CD4-positive, alpha-beta memory T cell (primary cell): ENCODE data around the gene LHFPL5. TPM values are rescaled to one million over a fixed set of nuclear protein-coding genes. Genes with fewer than 3 reads are reported as not detected.

ENCODE experiments used
- CTCF ChIA-PET: fragments of 350-600 bp; sonication (Branson Sonifier 250); formaldehyde crosslinking; loops from one replicate; lab custom pipeline; 2021; ENCODE audit warnings: inconsistent platforms; ENCODE audit not compliant: partially characterized antibody; lab: Charles Lee
- POLR2A ChIA-PET: fragments of 350-600 bp; sonication (Branson Sonifier 250); formaldehyde crosslinking; loops from one replicate; lab custom pipeline; 2021; ENCODE audit not compliant: partially characterized antibody; lab: Charles Lee
- DNase-seq, 5 donors: peaks; one replicate each; pipeline versions ENCODE4 v3.0.0 to v3.0.0-alpha.2; 2020 to 2022; ENCODE audit warnings: mixed read lengths in 1 of 5
- H3K27ac ChIP-seq: one replicate; pipeline ENCODE4 v1.7.0; 2013; ENCODE audit warnings: low read depth, low read length
- H3K27me3 ChIP-seq: 2 replicates; pipeline ENCODE4 v1.7.0; 2013; ENCODE audit warnings: mild to moderate bottlenecking, low read length, moderate library complexity; ENCODE audit not compliant: insufficient read depth
- H3K36me3 ChIP-seq: 2 replicates; pipeline ENCODE4 v1.7.0; 2013; ENCODE audit warnings: mild to moderate bottlenecking, low read length, moderate library complexity; ENCODE audit not compliant: insufficient read depth
- H3K4me1 ChIP-seq: 2 replicates; pipeline ENCODE4 v1.7.0; 2013; ENCODE audit warnings: mild to moderate bottlenecking, low read length, moderate library complexity; ENCODE audit not compliant: insufficient read depth
- H3K4me3 ChIP-seq, 2 donors: one replicate each; pipeline ENCODE4 v1.7.0; 2013; ENCODE audit warnings: low read length in 2 of 2, mild to moderate bottlenecking in 1 of 2
- H3K9me3 ChIP-seq, 2 donors: one replicate each; pipeline ENCODE4 v1.7.0; 2013; ENCODE audit warnings: low read length in 2 of 2, control low read depth in 1 of 2; ENCODE audit not compliant: control insufficient read depth in 1 of 2
- H3K27ac Mint-ChIP-seq, 7 donors: one replicate each; pipeline ENCODE4 v1.8.0; 2020 to 2021; ENCODE audit warnings: mixed read lengths in 7 of 7, mild to moderate bottlenecking in 6 of 7, inconsistent platforms in 3 of 7, moderate library complexity in 3 of 7
- H3K27me3 Mint-ChIP-seq, 2 donors: one replicate each; pipeline ENCODE4 v1.8.0; 2020 to 2021; ENCODE audit warnings: mixed read lengths in 2 of 2
- H3K36me3 Mint-ChIP-seq, 2 donors: one replicate each; pipeline ENCODE4 v1.8.0; 2020 to 2021; ENCODE audit warnings: mixed read lengths in 2 of 2, inconsistent platforms in 1 of 2, mild to moderate bottlenecking in 1 of 2
- H3K4me1 Mint-ChIP-seq, 4 donors: one replicate each; pipeline ENCODE4 v1.8.0; 2020 to 2021; ENCODE audit warnings: mixed read lengths in 4 of 4, mild to moderate bottlenecking in 1 of 4
- H3K4me3 Mint-ChIP-seq, 8 donors: one replicate each; pipeline ENCODE4 v1.8.0; 2020 to 2021; ENCODE audit warnings: mixed read lengths in 8 of 8, mild to moderate bottlenecking in 7 of 8, moderate library complexity in 6 of 8, inconsistent platforms in 3 of 8
- H3K9me3 Mint-ChIP-seq, 8 donors: one replicate each; pipeline ENCODE4 v1.8.0; 2020 to 2021; ENCODE audit warnings: mixed read lengths in 8 of 8, mild to moderate bottlenecking in 5 of 8, inconsistent platforms in 3 of 8, moderate library complexity in 1 of 8
- intact Hi-C: fragments of 100-400 bp; cut with micrococcal nuclease; formaldehyde crosslinking; loops from one replicate; pipeline ENCODE4 v1.15.1; 2023
- polyA plus RNA-seq, 2 donors: library from polyadenylated mRNA; unstranded; fragments of 300-500 nt; fragmentation: Illumina TruSeq; gene quantifications; one replicate each; pipeline ENCODE4 v1.2.3, GENCODE V29; 2021
- total RNA-seq, 2 experiments: library from RNA; stranded (reverse); gene quantifications; one replicate each; pipeline ENCODE4 v1.2.3, GENCODE V29; 2021

LHFPL5 gene
- total and polyA plus RNA-seq, 4 experiments from 2014 or later, result not detected

GRCh38 chr6:35831257-35832007, 26.3 kb downstream of the LHFPL5 start:
- Mint-ChIP-seq H3K4me3 (no peak overlapping the region), H3K4me1 (no peaks in the 10 kb centered on the region), H3K27me3 (peaks cover 2% of the 10 kb centered on the region in 2 donors), H3K9me3 (peaks cover 0 to 6% (median 0%) of the 10 kb centered on the region in 8 donors), H3K27ac (peak overlapping the region in 1 of 7 donors; percentile 19), H3K36me3 (peaks cover 24 to 31% of the 10 kb centered on the region in 2 donors)
- ChIA-PET CTCF (no interaction called here), POLR2A (no interaction called here)
- no peaks in the 10 kb centered on the region for H3K27me3 ChIP-seq
- no peaks in the 10 kb centered on the region for H3K9me3 ChIP-seq
- H3K4me3 ChIP-seq, result no peak overlapping the region
- DNase-seq, result no peak
- H3K36me3 ChIP-seq, result peaks cover 14% of the 10 kb centered on the region
- H3K4me1 ChIP-seq, result no peaks in the 10 kb centered on the region
- intact Hi-C loops, result no loop called here
- no peak overlapping the region for H3K27ac ChIP-seq

GRCh38 chr6:35833536-35833935, 28.4 kb downstream of the LHFPL5 start:
- peaks cover 20% of the 10 kb centered on the region for H3K36me3 ChIP-seq
- H3K4me1 ChIP-seq, result no peaks in the 10 kb centered on the region
- no peak for DNase-seq
- no peak overlapping the region for H3K27ac Mint-ChIP-seq
- intact Hi-C loops, result no loop called here
- POLR2A ChIA-PET, result no interaction called here
- H3K27me3 Mint-ChIP-seq, result no peaks in the 10 kb centered on the region
- H3K27me3 ChIP-seq, result no peaks in the 10 kb centered on the region
- H3K9me3 Mint-ChIP-seq, result peaks cover 0 to 6% (median 0%) of the 10 kb centered on the region in 8 donors
- CTCF ChIA-PET, result no interaction called here
- no peak overlapping the region for H3K4me3 Mint-ChIP-seq
- no peaks in the 10 kb centered on the region for H3K4me1 Mint-ChIP-seq
- H3K4me3 ChIP-seq, result no peak overlapping the region
- peaks cover 38 to 45% of the 10 kb centered on the region in 2 donors for H3K36me3 Mint-ChIP-seq
- H3K9me3 ChIP-seq, result no peaks in the 10 kb centered on the region
- no peak overlapping the region for H3K27ac ChIP-seq

GRCh38 chr6:35839019-35839418, 33.9 kb downstream of the LHFPL5 start:
- Histone ChIP-seq H3K4me3 (no peak overlapping the region), H3K9me3 (no peaks in the 10 kb centered on the region), H3K27ac (no peak overlapping the region), H3K36me3 (peaks cover 18% of the 10 kb centered on the region), H3K4me1 (no peaks in the 10 kb centered on the region), H3K27me3 (no peaks in the 10 kb centered on the region)
- H3K27ac Mint-ChIP-seq, result peak overlapping the region in 1 of 7 donors; percentile 10
- POLR2A ChIA-PET, result no interaction called here
- CTCF ChIA-PET, result no interaction called here
- no peak overlapping the region for H3K4me3 Mint-ChIP-seq
- no peaks in the 10 kb centered on the region for H3K27me3 Mint-ChIP-seq
- no peaks in the 10 kb centered on the region for H3K4me1 Mint-ChIP-seq
- H3K36me3 Mint-ChIP-seq, result peaks cover 44 to 58% of the 10 kb centered on the region in 2 donors
- H3K9me3 Mint-ChIP-seq, result no peaks in the 10 kb centered on the region
- DNase-seq, result no peak
- intact Hi-C loops, result no loop called here

- Mint-ChIP-seq H3K4me1 (no peaks in the 10 kb centered on the region), H3K27me3 (no peaks in the 10 kb centered on the region)
- POLR2A ChIA-PET, result no interaction called here
Observed at GRCh38 chr6:35842381-35842780, 37.2 kb downstream of the LHFPL5 start.

GRCh38 chr6:35844290-35844689, 39.1 kb downstream of the LHFPL5 start:
- intact Hi-C loops, result no loop called here
- CTCF ChIA-PET, result no interaction called here
- Mint-ChIP-seq H3K27ac (no peak overlapping the region), H3K9me3 (peaks cover 0 to 5% (median 0%) of the 10 kb centered on the region in 8 donors), H3K27me3 (no peaks in the 10 kb centered on the region), H3K36me3 (peaks cover 41 to 44% of the 10 kb centered on the region in 2 donors), H3K4me3 (no peak overlapping the region), H3K4me1 (no peaks in the 10 kb centered on the region)
- no peak for DNase-seq
- H3K27ac ChIP-seq, result no peak overlapping the region
- H3K36me3 ChIP-seq, result peaks cover 14% of the 10 kb centered on the region
- POLR2A ChIA-PET, result no interaction called here
- H3K9me3 ChIP-seq, result no peaks in the 10 kb centered on the region
- H3K4me3 ChIP-seq, result no peak overlapping the region
- H3K27me3 ChIP-seq, result no peaks in the 10 kb centered on the region
- H3K4me1 ChIP-seq, result no peaks in the 10 kb centered on the region

More at GRCh38 chr6:35842381-35842780, 37.2 kb downstream of the LHFPL5 start:
- H3K4me3 ChIP-seq, result no peak overlapping the region
- peak overlapping the region in 1 of 7 donors; percentile 65 for H3K27ac Mint-ChIP-seq
- no peaks in the 10 kb centered on the region for H3K9me3 Mint-ChIP-seq
- H3K9me3 ChIP-seq, result no peaks in the 10 kb centered on the region
- no peaks in the 10 kb centered on the region for H3K27me3 ChIP-seq
- CTCF ChIA-PET, result no interaction called here
- no peaks in the 10 kb centered on the region for H3K4me1 ChIP-seq
- H3K27ac ChIP-seq, result no peak overlapping the region
- H3K4me3 Mint-ChIP-seq, result no peak overlapping the region
- intact Hi-C loops, result no loop called here
- H3K36me3 Mint-ChIP-seq, result peaks cover 36 to 41% of the 10 kb centered on the region in 2 donors
- H3K36me3 ChIP-seq, result peaks cover 22% of the 10 kb centered on the region
- DNase-seq, result no peak

- peak overlapping the region in 1 of 7 donors; percentile 36 for H3K27ac Mint-ChIP-seq
Observed at GRCh38 chr6:35850208-35850607, 45.1 kb downstream of the LHFPL5 start.

GRCh38 chr6:35852994-35853393, 47.8 kb downstream of the LHFPL5 start:
- intact Hi-C loops, result no loop called here
- peaks cover 0 to 3% (median 0%) of the 10 kb centered on the region in 4 donors for H3K4me1 Mint-ChIP-seq
- DNase-seq, result no peak
- H3K27ac Mint-ChIP-seq, result no peak overlapping the region
- H3K27me3 Mint-ChIP-seq, result no peaks in the 10 kb centered on the region
- H3K4me3 Mint-ChIP-seq, result no peak overlapping the region
- peaks cover 66 to 71% of the 10 kb centered on the region in 2 donors for H3K36me3 Mint-ChIP-seq
- H3K27me3 ChIP-seq, result no peaks in the 10 kb centered on the region
- H3K9me3 Mint-ChIP-seq, result peaks cover 0 to 5% (median 0%) of the 10 kb centered on the region in 8 donors
- POLR2A ChIA-PET, result no interaction called here
- H3K4me1 ChIP-seq, result no peaks in the 10 kb centered on the region
- CTCF ChIA-PET, result no interaction called here
- no peak overlapping the region for H3K27ac ChIP-seq
- no peak overlapping the region for H3K4me3 ChIP-seq
- peaks cover 24% of the 10 kb centered on the region for H3K36me3 ChIP-seq
- H3K9me3 ChIP-seq, result no peaks in the 10 kb centered on the region

More at GRCh38 chr6:35850208-35850607, 45.1 kb downstream of the LHFPL5 start:
- intact Hi-C loops, result no loop called here
- peaks cover 58 to 63% of the 10 kb centered on the region in 2 donors for H3K36me3 Mint-ChIP-seq
- H3K4me1 ChIP-seq, result no peaks in the 10 kb centered on the region
- H3K9me3 ChIP-seq, result no peaks in the 10 kb centered on the region
- H3K36me3 ChIP-seq, result peaks cover 11% of the 10 kb centered on the region
- no peaks in the 10 kb centered on the region for H3K27me3 ChIP-seq
- peaks cover 0 to 5% (median 0%) of the 10 kb centered on the region in 8 donors for H3K9me3 Mint-ChIP-seq
- CTCF ChIA-PET, result no interaction called here
- POLR2A ChIA-PET, result no interaction called here
- DNase-seq, result no peak
- H3K27ac ChIP-seq, result no peak overlapping the region
- H3K4me3 ChIP-seq, result no peak overlapping the region
- H3K4me1 Mint-ChIP-seq, result peaks cover 0 to 3% (median 0%) of the 10 kb centered on the region in 4 donors
- H3K27me3 Mint-ChIP-seq, result no peaks in the 10 kb centered on the region
- H3K4me3 Mint-ChIP-seq, result no peak overlapping the region
